Thyroid gland (tissue), 4 donors: Measurements from ENCODE around the gene ACIN1.

Source experiments
- CTCF ChIP-seq, 6 experiments: fragments of 200-600 bp in 3 of 6; fragments of 450-650 bp in 3 of 6; sonication (generic) in 3 of 6; IDR thresholded peaks; one replicate each; pipeline ENCODE4 v1.5.1; 2016 to 2019; ENCODE audit warnings: antibody characterized with exemption in 6 of 6, mild to moderate bottlenecking in 2 of 6, inconsistent platforms in 1 of 6, moderate library complexity in 1 of 6
- POLR2A ChIP-seq, 2 donors: fragments of 450-650 bp; IDR thresholded peaks; one replicate each; pipeline ENCODE4 v1.6.1; 2017; ENCODE audit warnings: antibody characterized with exemption in 2 of 2, mild to moderate bottlenecking in 2 of 2, moderate library complexity in 1 of 2

GRCh38 chr14:23060536-23061260 lies 34.2 kb downstream of the ACIN1 start:
- TF ChIP-seq POLR2A (IDR thresholded peaks at IDR 0.05) (no peak), CTCF (IDR thresholded peaks at IDR 0.05) (no peak)
